GM21447 (cell line): ENCODE data around the gene PBX4.
"Not testable (repeated sequence)": the region's sequence is repeated elsewhere in the genome, so short reads cannot be mapped to it uniquely, and the experiment has no call there.

ENCODE experiments used
- ATAC-seq: cut with Tn5 transposase; IDR thresholded peaks from one replicate; pipeline ENCODE4 v1.9.1; 2021; ENCODE audit not compliant: unreplicated experiment

The PBX4 gene

GRCh38 chr19:19627621-19628500, 9.4 kb upstream of the PBX4 start, which contains the start of gene LPAR2:
Gene LPAR2, minus strand, starts transcription at chr19:19628220. Its CDS starts 945 bp downstream, at chr19:19627275.
- peak; percentile 52 for ATAC-seq

DNA sequence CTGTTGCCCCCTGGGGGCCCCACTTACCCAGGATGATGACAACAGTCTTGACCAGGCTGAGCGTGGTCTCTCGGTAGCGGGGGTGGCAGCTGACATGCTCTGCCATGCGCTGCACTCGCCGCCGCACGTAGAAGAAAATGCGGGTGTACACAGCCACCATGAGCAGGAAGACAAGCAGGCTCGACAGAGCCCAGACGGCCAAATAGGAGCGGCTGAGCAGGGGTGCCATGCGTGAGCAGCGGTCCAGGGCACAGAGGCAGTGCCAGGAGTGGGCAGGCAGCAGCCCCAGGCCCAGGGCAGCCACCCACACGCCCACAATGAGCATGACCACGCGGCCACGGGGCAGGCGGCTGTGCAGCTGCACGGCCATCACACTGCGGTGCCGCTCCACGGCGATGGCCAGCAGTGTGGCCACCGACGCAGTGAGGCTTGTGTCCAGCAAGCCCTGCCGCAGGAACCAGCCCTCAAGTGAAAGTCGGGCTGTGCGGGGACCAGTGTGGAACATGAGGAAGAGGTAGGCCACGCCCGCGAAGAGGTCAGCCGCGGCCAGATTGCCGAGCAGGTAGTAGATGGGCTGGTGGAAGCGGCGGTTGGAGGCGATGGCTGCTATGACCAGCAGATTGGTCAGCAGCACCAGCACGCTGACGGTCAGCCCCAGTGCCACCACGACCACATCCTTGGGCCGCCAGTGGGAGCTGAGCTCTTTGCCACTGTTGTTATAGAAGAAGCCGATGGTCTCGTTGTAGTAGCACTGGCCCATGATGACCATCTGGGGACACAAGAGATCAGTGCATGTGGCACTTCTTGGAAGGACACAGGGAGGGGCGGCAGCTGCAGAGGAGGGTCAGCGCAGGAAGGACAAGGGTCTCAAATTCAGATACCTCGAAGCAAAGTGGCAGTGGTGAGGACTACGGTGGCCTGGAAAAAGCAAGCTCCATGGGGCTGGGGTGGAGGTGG, 8.3 kb upstream of the PBX4 start:
- no peak for ATAC-seq

DNA sequence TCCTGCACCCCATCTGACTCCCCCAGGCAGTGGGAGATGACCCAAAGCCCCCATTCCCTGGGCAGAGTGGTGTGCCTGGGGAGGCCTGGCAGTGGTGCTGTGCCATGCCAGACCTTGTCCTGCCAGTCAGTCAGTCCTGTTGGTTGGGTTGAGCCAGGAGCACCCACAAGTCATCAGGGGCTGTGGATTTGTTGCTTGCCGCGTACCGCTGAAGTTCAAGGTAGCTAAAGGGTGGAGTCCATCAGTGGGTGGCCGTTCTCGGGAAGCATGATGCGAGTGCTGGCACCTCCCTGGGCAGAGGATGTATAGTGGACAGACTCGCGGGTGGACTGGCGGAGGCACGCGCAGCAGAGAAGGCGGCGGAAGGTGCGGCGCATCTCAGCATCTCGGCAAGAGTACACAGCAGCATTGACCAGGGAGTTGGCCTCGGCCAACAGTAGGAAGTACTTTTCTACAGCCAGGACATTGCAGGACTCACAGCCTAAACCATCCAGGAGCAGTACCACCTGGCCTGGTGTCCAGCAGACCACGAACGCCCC, 5.6 kb upstream of the PBX4 start:
- no peak for ATAC-seq

- no peak for ATAC-seq
Measured at GRCh38 chr19:19623383-19623782, 4.9 kb upstream of the PBX4 start.

- ATAC-seq, result no peak
Measured at GRCh38 chr19:19619849-19620210, 1.3 kb upstream of the PBX4 start.

DNA sequence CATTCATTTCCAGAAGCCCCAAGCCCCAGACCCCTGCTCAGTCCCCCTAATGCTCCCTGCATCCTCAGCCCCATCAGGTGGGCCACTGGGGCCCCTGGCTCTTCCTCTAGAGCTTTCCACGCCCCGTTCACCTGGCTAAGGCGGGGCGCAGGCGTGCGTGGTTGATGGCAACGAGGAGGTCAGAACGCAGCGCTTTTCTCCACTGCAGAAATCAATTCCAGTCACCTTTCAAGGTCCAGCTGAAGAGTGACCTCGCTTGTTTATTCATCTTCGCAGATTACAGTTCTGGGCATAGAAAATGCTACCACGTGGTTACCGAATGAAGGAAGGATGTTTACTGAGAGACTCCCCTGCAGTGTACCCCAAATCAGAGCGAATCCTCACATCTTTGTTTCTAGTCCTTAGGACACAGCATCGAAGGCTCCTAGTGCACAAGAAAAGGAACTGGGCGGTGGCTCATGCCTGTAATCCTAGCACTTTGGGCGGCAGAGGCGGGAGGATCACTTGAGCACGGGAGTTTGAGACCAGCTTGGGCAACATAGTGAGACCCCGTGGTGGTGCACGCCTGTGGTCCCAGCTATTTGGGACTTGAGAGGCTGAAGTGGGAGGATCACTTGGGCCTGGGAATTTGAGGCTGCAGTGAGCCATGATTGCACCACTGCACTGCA, 828 bp upstream of the PBX4 start:
- no peak for ATAC-seq

DNA sequence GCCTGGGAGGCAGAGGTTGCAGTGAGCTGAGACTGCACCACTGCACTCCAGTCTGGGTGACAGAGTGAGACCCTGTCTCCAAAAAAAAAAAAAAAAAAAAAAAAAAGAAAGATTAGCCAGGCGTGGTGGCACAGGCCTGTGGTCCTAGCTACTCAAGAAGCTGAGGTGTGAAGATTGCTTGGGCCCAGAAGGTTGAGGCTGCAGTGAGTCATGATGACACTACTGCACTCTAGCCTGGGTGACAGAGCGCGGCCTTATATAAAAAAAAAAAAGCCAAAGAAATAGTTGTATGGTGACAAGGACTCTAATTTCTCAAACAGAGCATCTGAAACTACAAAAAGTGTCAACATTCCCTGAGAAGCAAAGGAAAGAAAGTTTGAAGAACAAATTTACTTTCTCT, 3.4 kb downstream of the PBX4 start:
- no peak for ATAC-seq

DNA sequence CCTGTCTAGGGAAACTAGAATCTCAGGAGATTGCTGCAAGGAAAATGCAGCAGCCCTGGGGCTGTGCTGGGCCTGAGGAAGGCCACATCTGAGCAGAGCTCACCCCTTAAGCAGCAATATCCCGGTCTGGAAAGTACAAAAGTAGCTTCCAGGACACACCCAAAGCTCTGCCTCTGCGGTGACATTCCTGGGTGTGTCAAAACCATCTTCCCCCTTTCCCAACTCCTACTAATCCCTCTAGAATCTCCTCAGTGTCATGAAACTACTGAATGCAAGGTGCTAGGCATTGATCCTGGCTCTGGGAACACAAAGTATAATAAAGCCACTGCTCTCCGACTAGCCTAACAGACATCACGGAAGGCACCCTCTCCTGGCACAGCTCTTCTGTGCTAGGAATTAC, 5.0 kb downstream of the PBX4 start:
- ATAC-seq, result no peak

DNA sequence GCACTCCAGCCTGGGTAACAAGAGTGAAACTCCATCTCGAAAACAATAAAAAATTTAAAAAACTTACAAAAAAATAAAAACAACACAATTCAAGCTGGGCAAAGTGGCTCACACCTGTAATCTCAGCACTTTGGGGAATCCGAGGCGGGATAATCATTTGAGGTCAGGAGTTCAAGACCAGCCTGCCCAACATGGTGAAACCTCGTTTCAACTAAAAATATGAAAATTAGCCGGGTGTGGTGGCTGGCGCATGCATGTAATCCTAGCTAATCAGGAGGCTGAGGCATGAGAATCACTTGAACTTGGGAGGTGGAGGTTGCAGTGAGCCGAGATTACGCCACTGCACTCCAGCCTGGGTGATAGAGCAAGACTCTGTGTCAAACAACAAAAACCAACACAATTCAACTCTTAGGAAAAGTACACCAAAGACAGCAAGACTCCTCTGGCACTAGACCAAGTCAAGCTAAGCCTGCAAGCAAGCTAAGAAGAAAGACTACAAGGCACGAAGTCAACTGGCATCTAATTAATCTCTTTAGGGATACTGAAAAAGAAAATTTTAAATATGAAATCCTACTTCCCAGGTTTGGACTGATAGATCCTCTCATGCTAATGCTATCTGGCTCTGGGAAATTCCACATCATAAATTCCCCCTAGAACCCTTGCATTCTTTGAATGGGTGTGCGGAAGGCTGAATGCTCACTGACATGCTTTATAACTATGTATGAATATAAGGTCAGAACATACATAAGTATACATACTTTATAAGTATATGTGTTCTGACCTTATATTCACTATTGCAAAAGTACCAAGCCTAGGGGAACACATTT, 7.9 kb downstream of the PBX4 start:
- no peak for ATAC-seq

DNA sequence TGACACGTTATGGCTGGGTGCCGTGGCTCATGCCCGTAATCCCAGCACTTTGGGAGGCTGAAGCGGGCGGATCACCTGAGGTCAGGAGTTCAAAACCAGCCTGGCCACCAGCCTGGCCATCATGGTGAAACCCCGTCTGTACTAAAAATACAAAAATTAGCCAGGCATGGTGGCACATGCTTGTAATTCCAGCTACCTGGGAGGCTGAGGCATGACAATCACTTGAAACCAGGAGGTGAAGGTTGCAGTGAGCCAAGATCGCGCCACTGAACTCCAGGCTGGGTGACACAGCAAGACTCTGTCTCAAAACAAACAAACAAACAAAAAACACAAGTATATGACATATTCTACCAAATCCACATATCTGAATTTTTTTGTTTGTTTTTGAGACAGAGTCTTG, 11.8 kb downstream of the PBX4 start:
- ATAC-seq, result not testable (repeated sequence)

GRCh38 chr19:19606021-19606420, 12.5 kb downstream of the PBX4 start:
- no peak for ATAC-seq

DNA sequence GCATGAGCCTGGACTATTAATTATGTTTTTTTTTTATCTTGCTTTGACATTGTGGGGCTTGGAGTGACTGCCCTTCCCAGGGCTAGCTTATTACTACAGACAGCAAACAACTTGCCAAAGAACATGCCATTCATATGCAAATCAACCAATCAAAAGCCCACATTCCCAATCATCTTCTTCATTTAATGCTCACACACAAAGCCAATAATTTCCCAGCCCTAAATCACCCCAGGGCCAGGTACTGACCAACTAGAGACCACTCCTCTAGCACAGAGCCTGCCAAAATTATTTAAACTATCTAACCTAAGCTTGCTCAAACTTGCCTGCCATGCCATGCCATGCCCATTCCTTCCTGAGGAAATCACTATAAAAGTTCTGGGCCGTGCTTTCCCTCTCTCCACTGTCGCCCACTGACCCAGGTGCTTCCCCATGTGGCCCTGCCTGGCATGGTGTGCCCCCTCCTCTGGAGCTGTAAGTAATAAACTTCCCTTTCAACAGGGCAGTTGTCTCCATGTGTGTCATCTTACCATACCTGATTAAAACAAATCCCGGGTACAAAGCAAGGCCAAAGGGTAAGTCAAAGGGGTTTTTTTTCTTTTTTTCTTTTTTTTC, 15.7 kb downstream of the PBX4 start:
- no peak for ATAC-seq

DNA sequence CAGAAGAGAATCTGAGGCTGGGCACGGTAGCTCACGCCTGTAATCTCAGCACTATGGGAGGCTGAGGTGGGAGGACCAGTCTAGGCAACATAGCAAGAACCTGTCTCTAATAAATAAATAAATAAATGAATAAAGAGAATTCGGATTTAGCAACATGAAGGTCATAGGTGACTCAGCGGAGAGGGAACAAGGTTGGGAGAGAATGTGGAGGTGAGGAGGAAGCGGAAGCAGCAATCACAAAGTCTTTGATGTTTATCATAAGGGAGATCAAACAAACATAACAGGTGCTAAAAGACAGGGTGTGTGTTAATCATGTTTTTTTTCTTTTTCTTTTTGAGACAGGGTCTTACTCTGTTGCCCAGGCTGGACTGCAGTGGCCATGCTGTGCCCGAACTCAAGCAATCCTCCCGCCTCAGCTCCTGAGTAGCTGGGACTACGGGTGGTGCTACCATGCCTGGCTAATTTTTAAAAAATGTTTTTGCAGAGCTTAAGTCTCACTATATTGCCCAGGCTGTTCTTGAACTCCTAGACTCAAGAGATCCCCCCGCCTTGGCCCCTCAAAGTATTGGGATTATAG, 16.3 kb downstream of the PBX4 start:
- no peak for ATAC-seq

DNA sequence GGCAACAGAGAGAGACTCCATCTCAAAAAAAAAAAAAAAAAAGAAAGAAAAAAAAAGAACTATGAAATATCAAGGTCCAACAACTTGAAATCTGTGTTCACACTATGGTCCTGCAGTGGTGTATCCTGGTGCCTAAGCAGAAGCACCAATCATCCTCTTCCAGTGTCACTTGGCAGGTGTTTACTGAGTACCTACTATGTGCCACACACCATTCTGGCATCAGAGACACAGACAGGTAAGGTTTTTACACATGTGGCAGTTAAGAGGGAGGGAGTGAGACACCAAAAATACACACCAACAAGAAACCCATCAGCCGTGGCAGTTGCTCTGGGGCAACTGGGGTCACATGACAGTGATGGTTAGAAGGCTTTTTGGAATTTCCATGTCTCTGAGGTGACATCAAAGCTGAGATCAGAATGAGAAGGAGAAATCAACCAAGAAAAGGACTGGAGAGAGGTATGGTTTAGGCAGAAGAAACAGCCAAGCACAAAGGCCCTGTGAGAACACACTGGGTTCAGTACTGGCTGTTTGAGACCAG, 17.6 kb downstream of the PBX4 start:
- no peak for ATAC-seq

- peak; percentile 15 for ATAC-seq
Measured at GRCh38 chr19:19598728-19599451, 19.6 kb downstream of the PBX4 start.

DNA sequence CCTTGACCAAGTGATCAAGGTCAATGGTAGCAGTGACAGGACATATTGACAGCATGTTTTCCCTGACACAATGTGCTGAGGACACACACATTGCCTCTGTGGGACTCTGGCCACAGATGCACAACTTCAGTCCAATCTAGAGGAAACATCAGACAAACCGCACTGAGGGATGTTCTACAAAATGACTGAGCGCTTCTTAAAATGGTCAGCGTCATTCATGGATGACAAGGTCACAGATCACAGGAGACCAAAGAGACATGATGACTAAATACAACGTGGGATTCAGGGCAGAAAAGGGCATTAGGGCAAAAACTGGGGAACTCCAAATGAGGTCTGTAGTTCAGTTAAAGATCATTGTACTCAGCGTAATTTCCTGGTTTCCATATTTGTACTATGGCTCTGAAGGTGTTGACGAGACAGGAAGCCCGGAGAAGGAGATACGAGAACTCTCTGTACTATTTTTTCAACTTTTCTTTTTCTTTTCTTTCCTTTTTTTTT, 20.6 kb downstream of the PBX4 start:
- peak; percentile 63 for ATAC-seq

DNA sequence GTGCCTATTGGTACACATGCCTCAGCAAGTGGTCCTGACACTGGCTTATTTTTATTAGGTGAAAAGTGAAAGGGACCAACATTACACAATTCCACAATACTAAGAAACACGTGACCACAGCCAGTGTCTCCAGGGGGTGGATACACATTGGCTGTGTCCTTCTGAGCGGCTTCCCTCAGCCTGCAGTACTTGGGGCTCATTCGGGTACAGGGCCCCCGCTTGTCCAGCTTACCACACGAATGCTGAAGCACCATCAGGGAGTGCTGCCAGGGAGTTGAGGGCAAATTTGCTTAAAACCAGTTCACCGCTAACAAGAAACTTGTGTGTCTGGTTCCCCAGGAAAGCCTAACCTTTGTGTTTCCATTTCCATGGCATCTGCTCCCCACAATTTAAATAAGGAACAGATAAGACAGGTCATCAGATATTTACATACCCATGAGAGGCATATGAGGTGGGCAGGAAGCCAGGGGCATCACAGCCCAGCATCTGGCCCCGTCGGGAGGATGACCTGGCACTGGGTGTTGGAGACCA, 23.3 kb downstream of the PBX4 start:
- ATAC-seq, result no peak

GRCh38 chr19:19594381-19594780, 24.1 kb downstream of the PBX4 start:
- no peak for ATAC-seq
